COR-L47 (cell line): ENCODE measurements around the gene EARS2.
"Not testable (repeated sequence)": the region's sequence is repeated elsewhere in the genome, so short reads cannot be mapped to it uniquely, and the experiment has no call there.

Experiments used
- DNase-seq: peaks from one replicate; lab custom pipeline; 2025; lab: John Stamatoyannopoulos, UW

EARS2 gene

DNA sequence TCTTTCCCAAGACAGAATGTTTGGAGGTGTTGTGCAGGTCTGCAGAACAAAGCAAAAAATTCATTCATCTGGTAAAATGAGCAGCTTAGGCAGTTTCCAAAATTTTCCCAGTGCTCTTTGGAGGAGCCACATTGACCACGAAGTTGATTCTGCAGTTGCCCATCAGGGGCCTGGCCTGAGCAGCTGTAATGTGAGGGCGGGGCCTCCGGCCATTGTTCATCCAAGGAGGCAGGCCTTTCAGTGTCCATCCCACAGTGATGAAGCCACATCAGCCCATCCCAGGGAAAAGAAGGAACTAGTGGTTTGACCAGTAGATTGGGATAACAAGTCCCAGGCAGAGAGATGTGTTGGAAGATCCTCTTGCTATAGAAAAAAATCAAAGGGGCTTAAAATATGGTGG, 10.5 kb upstream of the EARS2 start:
- no peak for DNase-seq

DNA sequence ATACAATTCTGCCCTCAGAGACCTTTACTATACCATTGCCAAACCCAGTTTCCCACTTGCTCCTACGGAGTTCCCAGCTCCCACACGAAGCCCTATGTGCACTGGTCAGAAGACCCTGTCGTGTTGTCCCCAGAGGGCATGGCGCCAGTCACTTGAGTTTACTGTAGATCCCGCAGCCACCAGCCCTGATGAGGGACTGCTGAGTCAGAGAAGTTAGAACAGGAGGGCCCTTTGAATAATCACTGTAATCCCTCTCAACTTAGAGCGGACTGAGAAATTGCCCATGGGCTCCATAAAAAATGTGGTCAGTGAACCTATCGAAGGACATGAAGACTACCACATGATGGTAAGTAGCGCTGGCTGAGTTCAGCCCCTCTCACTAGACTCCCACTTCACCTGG, 9.6 kb upstream of the EARS2 start:
- no peak for DNase-seq

DNA sequence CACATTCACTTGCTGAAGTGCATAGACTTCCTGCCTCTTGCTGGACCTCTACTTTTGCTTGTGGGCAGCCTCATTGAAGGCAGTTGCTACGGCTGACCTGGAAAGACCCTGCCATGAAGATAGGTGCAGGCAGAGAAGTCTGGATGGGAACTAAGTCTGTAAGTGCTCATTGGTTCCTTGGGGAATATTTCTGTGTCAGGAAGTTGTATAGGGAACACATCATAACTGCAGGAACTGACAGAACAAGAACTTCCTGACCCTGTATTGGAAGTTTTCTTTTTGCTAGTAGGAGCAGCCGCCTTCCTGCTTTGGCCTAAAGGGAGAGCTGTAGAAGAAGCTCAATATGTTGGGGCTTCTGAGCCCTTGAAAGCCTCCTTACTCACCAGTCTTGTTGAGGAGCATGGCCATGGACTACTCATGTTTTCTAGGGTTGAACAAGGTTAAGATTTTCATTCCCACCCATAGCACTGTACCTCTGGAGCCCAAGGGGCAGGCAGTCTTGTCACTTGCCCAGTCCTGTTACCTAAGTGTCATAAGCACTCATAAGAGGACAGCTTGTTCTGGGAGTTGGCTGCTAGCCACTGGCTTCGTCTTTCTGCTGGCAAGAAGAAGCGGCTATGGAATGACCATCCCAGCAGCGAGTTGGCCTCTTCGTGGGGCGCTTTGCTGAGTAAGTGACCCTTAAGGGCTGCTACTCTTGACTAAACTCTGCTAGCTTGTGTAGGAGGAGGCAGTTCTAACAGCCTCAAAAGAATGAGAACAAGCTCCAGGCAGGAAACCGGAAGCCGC, 7.6 kb upstream of the EARS2 start:
- DNase-seq: no peak

- no peak for DNase-seq
Measured at GRCh38 chr16:23563186-23563585, 6.0 kb upstream of the EARS2 start.

- no peak for DNase-seq
Measured at GRCh38 chr16:23562505-23562904, 5.4 kb upstream of the EARS2 start.

DNA sequence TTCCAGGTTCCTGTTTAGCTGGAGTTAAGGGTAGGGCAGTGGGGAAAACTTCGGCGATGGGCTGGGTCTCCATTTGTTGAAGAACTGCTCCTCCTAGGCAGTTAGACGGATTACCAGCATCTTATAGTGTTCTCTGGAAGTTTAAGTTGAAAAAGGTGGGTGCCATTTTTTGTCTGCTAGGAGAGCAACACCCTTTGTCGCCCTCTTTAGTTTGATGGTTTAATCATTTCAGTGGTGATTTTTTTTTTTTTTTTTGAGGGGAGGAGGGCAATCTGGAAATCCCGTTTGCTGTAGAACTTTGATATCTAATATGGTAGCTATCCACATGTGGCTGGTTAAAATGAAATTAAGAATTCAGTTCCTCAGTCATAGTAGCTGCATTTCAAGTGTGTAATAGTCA, 4.4 kb upstream of the EARS2 start:
- no peak for DNase-seq

DNA sequence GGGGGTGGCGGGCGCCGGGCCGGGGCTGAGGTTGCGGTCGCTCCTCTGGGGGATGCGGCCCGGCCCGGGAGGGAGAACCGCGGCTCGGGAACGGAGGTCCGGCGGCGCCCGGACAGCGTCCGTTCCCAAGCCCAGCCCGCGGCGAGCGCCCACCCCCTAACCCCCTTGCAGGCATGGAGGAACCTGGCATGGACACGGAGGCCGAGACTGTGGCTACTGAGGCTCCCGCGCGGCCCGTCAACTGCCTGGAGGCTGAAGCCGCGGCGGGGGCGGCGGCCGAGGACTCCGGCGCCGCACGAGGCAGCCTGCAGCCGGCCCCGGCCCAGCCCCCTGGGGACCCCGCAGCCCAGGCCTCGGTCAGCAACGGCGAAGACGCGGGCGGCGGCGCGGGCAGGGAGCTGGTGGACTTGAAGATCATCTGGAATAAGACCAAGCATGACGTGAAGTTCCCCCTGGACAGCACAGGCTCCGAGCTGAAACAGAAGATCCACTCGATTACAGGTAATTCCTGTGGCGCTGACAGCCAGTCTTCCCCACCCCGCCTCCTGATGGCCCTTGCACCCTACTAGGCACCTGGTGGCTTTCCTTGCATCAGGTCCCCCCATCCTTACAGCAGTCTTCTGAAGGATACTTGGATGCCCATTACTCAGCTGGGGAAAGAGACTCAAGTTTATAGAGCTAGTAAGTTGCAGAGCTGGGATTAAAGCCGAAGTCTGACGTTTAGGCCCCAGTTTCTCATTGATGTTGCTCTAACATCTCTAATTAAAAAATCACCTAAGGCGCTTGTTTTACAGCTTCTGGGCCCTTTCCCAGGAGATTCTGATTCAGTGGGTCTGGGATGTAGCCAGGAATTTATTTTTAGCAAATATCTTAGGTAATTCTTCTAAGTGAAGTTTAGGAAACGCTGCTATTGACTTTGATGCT, 891 bp upstream of the EARS2 start:
- DNase-seq: no peak

DNA sequence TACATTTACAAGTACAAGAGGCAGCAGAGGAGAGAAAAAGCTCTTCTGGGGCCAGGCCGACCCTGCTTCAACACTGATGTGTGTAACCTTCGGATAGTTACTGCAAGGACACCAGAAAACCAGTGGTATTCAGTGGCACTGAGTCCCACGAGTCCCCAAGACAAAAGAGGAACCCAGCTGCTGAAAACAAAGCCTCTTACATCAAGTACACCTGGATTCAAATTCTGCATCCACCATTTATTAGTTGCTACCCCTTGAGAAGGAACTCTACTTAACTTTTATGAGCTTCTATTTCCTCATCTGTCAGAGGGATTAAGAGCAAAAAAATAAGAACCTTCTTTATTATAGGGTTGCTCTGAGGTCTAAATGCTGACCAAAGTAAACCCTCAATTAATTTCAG, 2.6 kb downstream of the EARS2 start:
- no peak for DNase-seq

- no peak for DNase-seq
Measured at GRCh38 chr16:23552161-23552560, 5.0 kb downstream of the EARS2 start.

DNA sequence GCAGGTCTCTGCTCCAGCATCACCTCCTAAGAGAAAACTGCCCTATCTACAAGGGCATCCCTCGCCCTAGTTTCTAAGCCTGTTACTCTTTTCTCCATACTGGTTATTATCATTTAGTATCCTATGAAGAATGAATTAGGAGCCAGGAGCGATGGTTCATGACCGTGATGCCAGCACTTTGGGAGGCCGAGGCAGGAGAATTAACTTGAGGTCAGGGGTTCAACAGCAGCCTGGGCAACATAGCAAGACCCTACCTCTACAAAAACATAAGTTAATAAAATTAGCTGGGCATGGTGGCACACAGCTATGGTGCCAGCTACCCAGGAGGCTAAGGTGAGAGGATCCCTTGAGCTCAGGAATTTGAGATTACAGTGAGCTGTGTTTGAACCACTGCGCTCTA, 7.2 kb downstream of the EARS2 start:
- DNase-seq: no peak

DNA sequence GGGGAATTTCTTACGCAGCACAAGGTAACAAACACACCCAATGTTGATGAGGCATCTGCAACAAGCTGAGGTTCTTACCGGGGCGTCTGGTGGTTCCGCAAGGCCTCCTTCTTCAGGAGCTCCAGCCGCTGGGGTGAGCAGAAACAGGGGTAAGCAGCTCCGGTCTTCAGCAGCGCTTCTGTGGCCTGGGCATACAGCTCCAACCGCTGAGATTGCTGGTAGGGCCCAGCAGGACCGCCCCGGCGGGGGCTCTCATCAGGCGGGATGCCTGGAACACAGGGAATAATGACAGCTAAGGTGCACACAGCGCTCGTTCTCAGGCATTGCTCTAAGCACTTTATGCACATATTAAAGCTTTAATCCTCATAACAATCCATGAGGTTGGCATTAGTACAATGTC, 12.7 kb downstream of the EARS2 start:
- no peak for DNase-seq

GRCh38 chr16:23540817-23541178, 16.4 kb downstream of the EARS2 start:
- DNase-seq: not testable (repeated sequence)

DNA sequence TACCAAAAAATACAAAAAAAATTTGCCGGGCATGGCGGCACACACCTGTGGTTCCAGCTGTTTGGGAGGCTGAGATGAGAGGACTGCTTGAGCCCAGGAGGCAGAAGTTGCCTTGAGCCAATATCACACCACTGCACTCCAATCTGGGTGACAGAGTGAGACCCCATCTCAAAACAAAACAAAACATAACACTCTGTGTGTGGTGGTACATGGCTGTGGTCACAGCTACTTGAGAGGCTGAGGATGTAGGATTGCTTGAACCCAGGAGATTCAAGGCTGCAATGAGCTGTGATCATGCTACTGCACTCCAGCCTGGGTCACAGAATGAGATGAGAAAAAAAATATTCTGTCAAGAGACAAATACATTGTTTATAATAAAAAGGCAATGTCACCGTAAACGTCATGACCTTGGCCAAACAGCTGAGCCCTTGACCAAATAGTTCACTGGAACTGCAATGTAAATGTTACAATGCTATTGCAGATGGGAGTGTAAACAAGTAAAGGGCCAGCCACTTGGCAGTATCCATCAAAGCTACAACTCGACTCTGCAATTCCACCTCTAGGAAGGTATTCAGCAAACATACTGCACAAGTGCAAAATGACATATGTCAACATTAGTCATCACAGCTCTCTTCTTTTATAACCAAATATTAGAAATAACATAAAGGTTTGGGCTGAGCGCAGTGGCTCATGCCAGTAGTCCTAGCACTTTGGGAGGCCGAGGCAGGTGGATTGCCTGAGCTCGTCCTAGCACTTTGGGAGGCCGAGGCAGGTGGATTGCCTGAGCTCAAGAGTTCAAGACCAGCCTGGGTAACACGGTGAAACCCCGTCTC, 16.9 kb downstream of the EARS2 start:
- DNase-seq: no peak

GRCh38 chr16:23538919-23539278, 18.3 kb downstream of the EARS2 start:
- no peak for DNase-seq

- no peak for DNase-seq
Measured at GRCh38 chr16:23537390-23537789, 19.8 kb downstream of the EARS2 start.

DNA sequence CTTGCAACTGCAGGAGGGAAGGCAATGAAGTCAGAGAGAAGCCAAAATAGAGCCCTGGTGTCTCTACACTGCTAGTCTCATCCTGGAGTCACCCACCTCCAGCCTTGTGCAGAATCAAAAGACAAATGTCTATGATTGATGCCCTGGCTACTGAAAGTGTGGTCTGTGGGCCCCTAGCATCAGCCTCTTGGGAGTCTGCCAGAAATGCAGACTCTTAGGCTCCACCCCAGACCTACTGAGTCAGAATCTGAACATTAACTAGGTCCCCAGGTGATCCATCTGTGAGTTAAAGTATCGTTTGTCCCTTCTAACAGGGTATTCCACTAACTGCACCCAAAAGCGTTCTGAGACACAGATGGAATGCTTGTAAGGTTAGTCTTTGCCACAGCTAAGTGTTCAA, 21.2 kb downstream of the EARS2 start:
- no peak for DNase-seq

DNA sequence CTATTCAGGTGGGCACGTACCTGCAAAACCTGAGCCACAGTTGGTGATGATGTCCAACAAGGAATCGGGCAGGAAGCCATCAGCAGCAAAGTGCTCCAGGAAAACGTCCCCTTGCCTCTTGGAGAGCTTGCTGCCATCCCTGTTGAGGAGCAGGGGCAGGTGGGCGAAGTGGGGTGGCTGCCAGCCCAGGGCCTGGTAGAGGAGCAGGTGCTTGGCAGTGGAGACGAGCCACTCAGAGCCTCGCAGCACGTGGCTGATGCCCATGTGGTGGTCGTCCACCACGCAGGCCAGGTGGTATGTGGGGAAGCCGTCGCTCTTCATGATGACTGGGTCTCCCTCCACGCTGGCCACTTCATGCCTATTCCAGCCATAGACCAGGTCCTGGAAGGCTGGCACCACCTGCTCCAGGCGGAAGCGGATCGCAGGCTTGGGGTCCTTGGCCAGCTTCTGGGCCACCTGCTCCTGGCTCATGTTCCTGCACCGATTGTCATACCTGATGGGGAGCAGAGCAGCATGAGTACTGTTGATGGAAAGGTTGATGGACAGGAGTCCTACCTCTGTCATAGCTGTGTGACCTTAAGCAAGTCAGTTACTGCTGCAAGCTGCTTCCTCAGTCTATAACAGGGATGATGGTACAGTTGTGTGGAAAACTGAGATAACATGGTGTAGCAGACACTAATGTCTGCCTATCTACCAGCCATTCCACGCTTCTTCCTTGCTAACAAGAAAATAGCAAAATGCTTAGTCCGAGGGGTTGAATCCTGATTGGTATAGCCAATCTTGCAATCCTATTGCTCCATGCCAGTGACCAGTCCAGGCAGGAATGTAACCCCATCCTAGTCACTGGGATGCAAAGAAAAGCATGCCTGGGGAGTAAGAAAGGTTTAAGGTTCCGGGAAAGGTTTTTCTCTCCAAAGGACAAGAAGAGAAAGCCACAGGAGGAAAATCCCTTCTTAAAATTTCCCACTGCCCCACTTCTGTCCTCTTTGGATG, 22.0 kb downstream of the EARS2 start:
- DNase-seq: no peak

DNA sequence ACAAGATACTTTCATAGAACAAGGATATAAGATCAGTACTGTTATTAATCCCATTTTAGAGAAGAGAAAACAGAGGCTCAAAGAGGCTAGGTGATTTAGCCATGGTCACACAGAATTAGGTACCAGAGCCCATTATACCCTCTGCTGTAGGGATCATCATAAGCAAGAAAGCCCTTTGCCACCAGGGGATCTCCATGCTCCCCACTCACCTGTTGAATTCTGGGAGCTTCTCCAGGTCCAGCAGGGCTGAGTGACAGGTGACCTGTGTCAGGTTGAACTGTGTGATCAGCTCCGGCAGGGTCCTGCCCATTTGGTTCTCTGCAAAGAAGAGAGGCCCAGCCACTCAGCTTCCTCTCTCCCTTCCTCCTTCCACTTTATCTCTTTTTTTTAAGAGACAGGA, 24.7 kb downstream of the EARS2 start:
- no peak for DNase-seq

DNA sequence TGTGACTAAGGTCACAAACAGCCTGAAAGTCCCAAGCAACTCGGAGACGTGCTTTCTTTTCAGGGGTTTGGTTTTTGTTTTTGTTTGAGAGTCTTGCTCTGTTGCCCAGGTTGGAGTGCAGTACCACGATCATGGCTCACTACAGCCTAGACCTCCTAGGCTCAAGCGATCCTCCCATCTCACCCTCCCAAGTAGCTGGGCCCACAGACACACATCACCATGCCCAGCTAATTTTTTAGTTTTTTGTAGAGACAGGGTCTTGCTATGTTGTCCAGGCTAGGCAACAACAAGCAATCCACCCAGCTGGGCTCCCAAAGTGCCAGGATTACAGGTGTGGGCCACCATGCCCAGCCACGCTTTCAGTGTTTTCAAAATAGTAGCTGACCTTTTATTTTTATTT, 27.1 kb downstream of the EARS2 start:
- no peak for DNase-seq

DNA sequence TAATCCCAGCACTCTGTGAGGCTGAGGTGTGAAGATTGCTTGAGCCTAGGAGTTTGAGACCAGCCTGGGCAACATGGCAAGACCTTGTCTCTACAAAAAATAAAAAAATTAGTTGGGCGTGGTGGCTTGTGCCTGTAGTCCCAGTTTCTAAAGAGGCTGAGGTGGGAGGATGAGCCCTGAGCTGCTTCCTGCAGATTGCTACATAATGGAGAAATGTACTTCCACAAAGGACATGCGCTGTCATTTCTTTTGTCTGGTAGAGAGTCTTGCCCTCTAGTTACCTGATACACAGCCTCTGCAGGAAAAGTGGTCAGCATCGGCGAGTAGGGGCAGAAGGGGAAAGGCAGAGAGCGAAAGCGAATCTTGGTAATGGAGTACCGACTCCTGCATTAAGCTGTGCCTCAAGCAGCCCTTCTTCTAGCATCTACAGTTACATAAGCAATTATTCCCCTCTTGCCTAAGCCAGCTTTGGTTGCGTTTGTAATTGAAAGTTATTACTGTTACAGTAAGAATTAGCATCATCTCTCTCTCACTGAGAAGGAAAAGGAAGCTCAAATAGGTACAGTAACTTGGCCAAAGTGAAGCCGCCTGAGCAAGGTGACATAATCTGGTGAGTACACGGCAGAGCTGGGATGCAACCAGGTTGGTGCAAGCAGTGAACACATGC, 28.4 kb downstream of the EARS2 start:
- DNase-seq: no peak
